AG04449 (cell line): Measurements from ENCODE around the gene ST6GALNAC2.
A peak's percentile ranks its signal among the peaks of the same experiment; 100 is the strongest.

ENCODE experiments used
- CTCF ChIA-PET: fragments of 350-600 bp; formaldehyde crosslinking; extraction: SDS; loops from one replicate; lab custom pipeline; 2021; ENCODE audit warnings: antibody characterized with exemption; lab: Yijun Ruan, JAX
- POLR2A ChIA-PET: fragments of 400-600, 350-600 bp; formaldehyde crosslinking; extraction: SDS; loops from one replicate; lab custom pipeline; 2020; ENCODE audit warnings: antibody characterized with exemption, inconsistent platforms; lab: Yijun Ruan, JAX
- DNase-seq: peaks from one replicate; pipeline ENCODE4 v3.0.0-alpha.2; 2010; ENCODE audit warnings: low read depth, low spot score
- H3K4me3 ChIP-seq: 2 replicates; pipeline ENCODE4 v1.5.1; 2011; ENCODE audit warnings: low read depth, mild to moderate bottlenecking, control low read depth, low read length
- CTCF ChIP-seq: IDR thresholded peaks from one replicate; pipeline ENCODE4 v1.5.1; 2011; ENCODE audit warnings: mild to moderate bottlenecking, moderate library complexity, low read length, control low read depth, inconsistent platforms; ENCODE audit not compliant: insufficient read depth; ENCODE audit errors: missing control alignments

Gene ST6GALNAC2

GRCh38 chr17:76538941-76539570 lies 46.6 kb downstream of the ST6GALNAC2 start:
- POLR2A ChIA-PET, result interaction anchor here (2.1 kb wide), 1 partner anchor 18 kb away, joined by 5 read pairs; no protein-coding TSS in a partner anchor
- DNase-seq, result no peak
- CTCF ChIA-PET, result interaction anchor here (0.7 to 10.2 kb wide), 7 partner anchors 8 to 174 kb away, joined by 3 to 180 read pairs (median 14); no protein-coding TSS in a partner anchor
- no peak for TF ChIP-seq CTCF
- H3K4me3 ChIP-seq, result no peak overlapping the region

- no peak for TF ChIP-seq CTCF
- H3K4me3 ChIP-seq, result no peak overlapping the region
- ChIA-PET CTCF (interaction anchor here (0.7 to 10.2 kb wide), 3 partner anchors 16 to 175 kb away, joined by 3 to 180 read pairs (median 23); no protein-coding TSS in a partner anchor), POLR2A (no interaction called here)
- no peak for DNase-seq
These were observed 47.3 kb downstream of the ST6GALNAC2 start for GRCh38 chr17:76538281-76538931.

- DNase-seq, result no peak
- ChIA-PET POLR2A (interaction anchor here (0.5 kb wide), 1 partner anchor 32 kb away, joined by 3 read pairs; a partner anchor contains a TSS), CTCF (interaction anchor here (2.0 to 10.2 kb wide), 2 partner anchors 9 to 15 kb away, joined by 10 to 180 read pairs; no protein-coding TSS in a partner anchor)
- H3K4me3 ChIP-seq, result peak within 1 kb of the TSS; percentile 40
- no peak for TF ChIP-seq CTCF
These were observed 47.9 kb downstream of the ST6GALNAC2 start, which contains the start of gene CYGB for GRCh38 chr17:76537578-76538280. CYGB (minus strand) TSS chr17:76537709; CDS start chr17:76537542, 167 bp downstream.

GRCh38 chr17:76537288-76537577 lies 48.4 kb downstream of the ST6GALNAC2 start:
- POLR2A ChIA-PET, result interaction anchor here (0.5 kb wide), 1 partner anchor 32 kb away, joined by 3 read pairs; a partner anchor contains a TSS
- CTCF ChIA-PET, result interaction anchor here (1.4 to 2.0 kb wide), 4 partner anchors 9 to 87 kb away, joined by 3 to 14 read pairs (median 8); no protein-coding TSS in a partner anchor
- TF ChIP-seq CTCF, result no peak
- peak overlapping the region; percentile 40 for H3K4me3 ChIP-seq
- no peak for DNase-seq

GRCh38 chr17:76536511-76537287 lies 49.0 kb downstream of the ST6GALNAC2 start:
- DNase-seq, result no peak
- CTCF ChIA-PET, result interaction anchor here (0.8 to 2.0 kb wide), 8 partner anchors 9 to 177 kb away, joined by 3 to 14 read pairs (median 4); no protein-coding TSS in a partner anchor
- POLR2A ChIA-PET, result no interaction called here
- H3K4me3 ChIP-seq, result no peak overlapping the region
- TF ChIP-seq CTCF, result no peak
